Mesenchymal stem cell (in vitro differentiated cells and primary cell): ENCODE results near the gene NOP56.

ENCODE experiments used
- DNase-seq: peaks from one replicate; pipeline ENCODE4 v3.0.0-alpha.2; 2013
- H2AFZ ChIP-seq: one replicate; pipeline ENCODE4 v1.6.1; 2013; ENCODE audit warnings: low read depth, mild to moderate bottlenecking, control low read depth, inconsistent platforms, low read length, moderate library complexity
- H2AK5ac ChIP-seq: 2 replicates; pipeline ENCODE4 v1.6.1; 2013; ENCODE audit warnings: low read length, moderate library complexity, mild to moderate bottlenecking, inconsistent platforms; ENCODE audit not compliant: severe bottlenecking
- H2BK120ac ChIP-seq: one replicate; pipeline ENCODE4 v1.6.1; 2013; ENCODE audit warnings: low read depth, mild to moderate bottlenecking, inconsistent platforms, low read length, moderate library complexity
- H2BK12ac ChIP-seq, 2 experiments: one replicate each; pipeline ENCODE4 v1.6.1; 2013; ENCODE audit warnings: inconsistent platforms in 2 of 2, low read length in 2 of 2, mild to moderate bottlenecking in 2 of 2, moderate library complexity in 2 of 2, control low read depth in 1 of 2
- H2BK15ac ChIP-seq: one replicate; pipeline ENCODE4 v1.6.1; 2013; ENCODE audit warnings: mild to moderate bottlenecking, low read depth, inconsistent platforms; ENCODE audit not compliant: poor library complexity, severe bottlenecking
- H2BK5ac ChIP-seq: 2 replicates; pipeline ENCODE4 v1.6.1; 2013; ENCODE audit warnings: low read depth, mild to moderate bottlenecking, low read length, control low read depth, inconsistent platforms; ENCODE audit not compliant: poor library complexity, severe bottlenecking
- H3K14ac ChIP-seq, 2 experiments: one replicate each; pipeline ENCODE4 v1.6.1; 2013; ENCODE audit warnings: inconsistent platforms in 2 of 2, low read length in 2 of 2, control low read depth in 1 of 2, mild to moderate bottlenecking in 1 of 2, moderate library complexity in 1 of 2
- H3K18ac ChIP-seq, 2 experiments: one replicate each; pipeline ENCODE4 v1.6.1; 2013; ENCODE audit warnings: inconsistent platforms in 2 of 2, low read length in 2 of 2, control low read depth in 1 of 2, low read depth in 1 of 2, mild to moderate bottlenecking in 1 of 2
- H3K23ac ChIP-seq, 2 experiments: one replicate each; pipeline ENCODE4 v1.6.1; 2013; ENCODE audit warnings: inconsistent platforms in 2 of 2, low read length in 2 of 2, mild to moderate bottlenecking in 2 of 2, moderate library complexity in 2 of 2, control low read depth in 1 of 2
- H3K27ac ChIP-seq: 2 replicates; pipeline ENCODE4 v1.5.1; 2013; ENCODE audit warnings: mild to moderate bottlenecking, moderate library complexity, low read length, control low read depth, inconsistent platforms; ENCODE audit not compliant: poor library complexity, severe bottlenecking
- H3K27me3 ChIP-seq, 2 experiments: 2 replicates each; pipeline versions ENCODE4 v1.6.1 to v1.7.0; 2013; ENCODE audit warnings: low read length in 2 of 2, mild to moderate bottlenecking in 2 of 2, moderate library complexity in 2 of 2, control low read depth in 1 of 2, inconsistent platforms in 1 of 2; ENCODE audit not compliant: control insufficient read depth in 1 of 2, insufficient read depth in 1 of 2
- H3K36me3 ChIP-seq, 2 experiments: 2 replicates each; pipeline versions ENCODE4 v1.6.1 to v1.7.0; 2013; ENCODE audit warnings: low read length in 2 of 2, control low read depth in 1 of 2, inconsistent platforms in 1 of 2, low read depth in 1 of 2, mild to moderate bottlenecking in 1 of 2; ENCODE audit not compliant: insufficient read depth in 2 of 2, control insufficient read depth in 1 of 2
- H3K4ac ChIP-seq, 2 experiments: one replicate each; pipeline ENCODE4 v1.6.1; 2013; ENCODE audit warnings: inconsistent platforms in 2 of 2, low read length in 2 of 2, mild to moderate bottlenecking in 2 of 2, moderate library complexity in 2 of 2, control low read depth in 1 of 2, low read depth in 1 of 2
- H3K4me1 ChIP-seq: 2 replicates; pipeline ENCODE4 v1.6.1; 2013; ENCODE audit warnings: low read depth, low read length, control low read depth; ENCODE audit not compliant: control insufficient read depth, insufficient read depth
- H3K4me2 ChIP-seq: 2 replicates; pipeline ENCODE4 v1.6.1; 2013; ENCODE audit warnings: low read length, mild to moderate bottlenecking, inconsistent platforms; ENCODE audit not compliant: poor library complexity, severe bottlenecking
- H3K4me3 ChIP-seq, 2 experiments: 2 replicates each; pipeline versions ENCODE4 v1.5.1 to v1.7.0; 2013; ENCODE audit warnings: low read length in 2 of 2, mild to moderate bottlenecking in 2 of 2, control low read depth in 1 of 2, low read depth in 1 of 2; ENCODE audit not compliant: insufficient read depth in 1 of 2
- H3K79me1 ChIP-seq: replicated peaks from 2 replicates; pipeline ENCODE4 v1.6.1; 2013; ENCODE audit warnings: mild to moderate bottlenecking, control low read depth, low read length, inconsistent platforms; ENCODE audit not compliant: poor library complexity, severe bottlenecking
- H3K9ac ChIP-seq: 2 replicates; pipeline ENCODE4 v1.7.0; 2013; ENCODE audit warnings: mild to moderate bottlenecking, low read length, moderate library complexity
- H3K9me3 ChIP-seq: 2 replicates; pipeline ENCODE4 v1.7.0; 2013; ENCODE audit warnings: mild to moderate bottlenecking, low read length; ENCODE audit not compliant: control insufficient read depth
- H4K8ac ChIP-seq: one replicate; pipeline ENCODE4 v1.6.1; 2013; ENCODE audit warnings: inconsistent platforms, mild to moderate bottlenecking, low read length, moderate library complexity
- H4K91ac ChIP-seq: one replicate; pipeline ENCODE4 v1.6.1; 2013; ENCODE audit warnings: mild to moderate bottlenecking, low read length, inconsistent platforms
- WGBS: methylation state at CpG from one replicate; pipeline ENCODE4 v1.1.7; 2013; ENCODE audit warnings: mixed read lengths; 5-methylcytosine and 5-hydroxymethylcytosine counted together

NOP56 gene

DNA sequence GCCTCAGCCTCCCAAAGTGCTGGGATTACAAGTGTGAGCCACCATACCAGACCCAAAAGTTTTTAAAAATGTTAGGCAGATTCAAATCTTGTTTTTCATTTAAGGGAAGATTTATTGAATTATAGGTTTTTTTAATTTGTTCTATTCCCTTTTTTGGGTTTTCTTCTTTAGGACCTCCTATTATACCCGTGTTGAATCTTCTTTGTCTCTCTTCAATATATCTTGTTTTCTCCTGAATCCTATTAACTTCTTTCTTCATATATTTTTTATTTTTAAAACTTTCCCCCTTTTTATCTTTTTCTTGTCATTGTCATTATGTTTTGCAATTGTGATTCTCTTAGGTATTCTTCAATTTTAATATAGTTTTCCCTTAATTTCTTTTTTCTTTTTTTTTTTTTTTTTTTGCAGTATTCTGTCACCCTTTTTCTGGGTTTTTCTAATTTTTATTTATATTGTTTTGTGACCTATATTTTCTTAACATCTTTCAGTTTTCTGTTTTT lies 45.9 kb upstream of the NOP56 start:
- Histone ChIP-seq H3K14ac (no peak overlapping the region), H2BK12ac (no peak overlapping the region), H3K9me3 (peaks cover 36% of the 10 kb centered on the region), H3K36me3 (no peaks in the 10 kb centered on the region), H3K4me1 (peaks cover 2% of the 10 kb centered on the region), H3K23ac (no peak overlapping the region), H3K79me1 (no peaks in the 10 kb centered on the region), H4K8ac (no peak overlapping the region), H4K91ac (no peak overlapping the region), H3K4me3 (no peak overlapping the region), H2BK15ac (no peak overlapping the region), H3K27ac (no peak overlapping the region), H3K27me3 (peaks cover 0 to 3% of the 10 kb centered on the region in 2 experiments), H3K18ac (no peak overlapping the region), H2BK5ac (no peak overlapping the region), H2AK5ac (no peak overlapping the region), H3K4me2 (no peak overlapping the region), H2BK120ac (no peak overlapping the region), H2AFZ (no peak overlapping the region), H3K4ac (no peak overlapping the region), H3K9ac (no peak overlapping the region)
- DNase-seq = no peak
- WGBS = 57% methylated on average over 1 of the region's 1 CpG

GRCh38 chr20:2610326-2610725 lies 42.1 kb upstream of the NOP56 start:
- Histone ChIP-seq H3K9me3 (peaks cover 41% of the 10 kb centered on the region), H3K79me1 (no peaks in the 10 kb centered on the region), H4K8ac (no peak overlapping the region), H3K27me3 (peaks cover 17 to 20% of the 10 kb centered on the region in 2 experiments), H2AK5ac (no peak overlapping the region), H2BK15ac (no peak overlapping the region), H3K23ac (no peak overlapping the region), H3K9ac (no peak overlapping the region), H2BK5ac (no peak overlapping the region), H2BK120ac (no peak overlapping the region), H3K27ac (no peak overlapping the region), H3K4me2 (no peak overlapping the region), H3K4me1 (peaks cover 4% of the 10 kb centered on the region), H3K4me3 (no peak overlapping the region), H2BK12ac (no peak overlapping the region), H2AFZ (no peak overlapping the region), H3K36me3 (no peaks in the 10 kb centered on the region), H4K91ac (no peak overlapping the region), H3K4ac (no peak overlapping the region), H3K14ac (no peak overlapping the region), H3K18ac (no peak overlapping the region)
- 86% methylated on average over 6 of the region's 6 CpGs for WGBS
- no peak for DNase-seq

- H3K4me2 ChIP-seq = no peak overlapping the region
- H3K4me1 ChIP-seq = peaks cover 4% of the 10 kb centered on the region
- no peak overlapping the region for H3K23ac ChIP-seq
- peaks cover 36% of the 10 kb centered on the region for H3K9me3 ChIP-seq
- no peak overlapping the region for H4K8ac ChIP-seq
- no peak overlapping the region for H3K14ac ChIP-seq
- H3K18ac ChIP-seq = no peak overlapping the region
- no peak overlapping the region for H3K27ac ChIP-seq
- 63% methylated on average over 4 of the region's 6 CpGs for WGBS
- no peaks in the 10 kb centered on the region for H3K36me3 ChIP-seq
- H2AFZ ChIP-seq = no peak overlapping the region
- H3K79me1 ChIP-seq = no peaks in the 10 kb centered on the region
- no peak overlapping the region for H2BK5ac ChIP-seq
- no peak for DNase-seq
- no peak overlapping the region for H3K4ac ChIP-seq
- peaks cover 20 to 23% of the 10 kb centered on the region in 2 experiments for H3K27me3 ChIP-seq
- H2BK12ac ChIP-seq = no peak overlapping the region
- H3K9ac ChIP-seq = no peak overlapping the region
- no peak overlapping the region for H2BK120ac ChIP-seq
- H4K91ac ChIP-seq = no peak overlapping the region
- H3K4me3 ChIP-seq = no peak overlapping the region
- H2AK5ac ChIP-seq = no peak overlapping the region
- H2BK15ac ChIP-seq = no peak overlapping the region
Observed at GRCh38 chr20:2610941-2611720, 41.3 kb upstream of the NOP56 start.

DNA sequence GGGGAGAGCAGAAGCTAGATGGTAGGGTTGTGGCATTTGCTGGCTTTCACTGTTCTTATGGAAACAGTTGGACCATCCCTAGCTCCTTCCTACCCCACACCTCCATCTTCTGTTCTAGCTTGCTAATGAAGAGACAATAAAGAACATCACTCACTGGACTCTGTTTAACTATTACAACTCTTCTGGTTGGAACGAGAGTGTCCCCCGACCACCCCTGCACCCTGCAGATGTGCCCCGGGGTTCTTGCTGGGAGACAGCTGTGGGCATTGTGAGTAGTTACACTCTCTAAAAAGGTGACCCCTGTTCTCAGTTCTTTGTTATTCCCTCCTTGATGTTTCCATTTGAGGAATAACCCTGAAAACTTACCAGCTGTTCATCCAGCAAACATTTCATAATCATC lies 40.4 kb upstream of the NOP56 start:
- Histone ChIP-seq H4K91ac (no peak overlapping the region), H2AFZ (no peak overlapping the region), H3K18ac (no peak overlapping the region), H3K14ac (no peak overlapping the region), H3K4me1 (peaks cover 4% of the 10 kb centered on the region), H2AK5ac (no peak overlapping the region), H3K9me3 (peaks cover 35% of the 10 kb centered on the region), H3K9ac (no peak overlapping the region), H3K27ac (no peak overlapping the region), H2BK120ac (no peak overlapping the region), H2BK12ac (no peak overlapping the region), H3K27me3 (peaks cover 25 to 32% of the 10 kb centered on the region in 2 experiments), H2BK5ac (no peak overlapping the region), H3K36me3 (no peaks in the 10 kb centered on the region), H3K4ac (no peak overlapping the region), H4K8ac (no peak overlapping the region), H3K79me1 (no peaks in the 10 kb centered on the region), H2BK15ac (no peak overlapping the region), H3K4me2 (no peak overlapping the region), H3K23ac (no peak overlapping the region), H3K4me3 (no peak overlapping the region)
- no peak for DNase-seq
- 86% methylated on average over 3 of the region's 3 CpGs for WGBS
